ENCODE measurements around the gene FBLN1.
A peak's percentile ranks its signal among the peaks of the same experiment; 100 is the strongest.

FBLN1 gene

DNA sequence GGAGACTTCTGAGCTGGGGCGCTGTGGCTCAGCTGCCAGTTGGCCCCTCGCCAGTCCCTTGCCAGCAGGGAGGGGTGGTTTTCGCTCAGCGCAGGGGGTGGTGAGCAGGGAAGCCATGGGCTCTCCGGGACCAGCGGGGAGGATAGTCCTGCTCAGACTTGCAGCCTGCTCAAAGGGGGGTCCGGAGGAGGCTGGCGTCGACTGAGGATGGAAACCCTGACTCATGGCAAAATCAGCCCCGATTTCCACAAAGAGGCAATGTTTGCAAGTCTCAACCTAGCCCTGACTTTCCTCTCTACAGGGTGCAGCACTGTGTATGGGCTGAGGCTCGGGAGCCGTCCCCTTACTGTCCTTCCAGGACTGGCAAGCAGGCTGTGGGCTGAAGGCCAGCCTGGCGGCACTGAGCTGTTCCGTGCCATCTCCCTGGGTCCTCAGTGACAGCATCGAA lies 35.1 kb downstream of the FBLN1 start (continued):
- TF ChIP-seq, protein P1, sequence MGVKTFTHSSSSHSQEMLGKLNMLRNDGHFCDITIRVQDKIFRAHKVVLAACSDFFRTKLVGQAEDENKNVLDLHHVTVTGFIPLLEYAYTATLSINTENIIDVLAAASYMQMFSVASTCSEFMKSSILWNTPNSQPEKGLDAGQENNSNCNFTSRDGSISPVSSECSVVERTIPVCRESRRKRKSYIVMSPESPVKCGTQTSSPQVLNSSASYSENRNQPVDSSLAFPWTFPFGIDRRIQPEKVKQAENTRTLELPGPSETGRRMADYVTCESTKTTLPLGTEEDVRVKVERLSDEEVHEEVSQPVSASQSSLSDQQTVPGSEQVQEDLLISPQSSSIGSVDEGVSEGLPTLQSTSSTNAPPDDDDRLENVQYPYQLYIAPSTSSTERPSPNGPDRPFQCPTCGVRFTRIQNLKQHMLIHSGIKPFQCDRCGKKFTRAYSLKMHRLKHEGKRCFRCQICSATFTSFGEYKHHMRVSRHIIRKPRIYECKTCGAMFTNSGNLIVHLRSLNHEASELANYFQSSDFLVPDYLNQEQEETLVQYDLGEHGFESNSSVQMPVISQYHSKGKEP (tag by site-specific recombination; IDR thresholded peaks at IDR 0.05): peak; percentile 56; the same call in 1 of the 2 replicates
- no peak for TF ChIP-seq ZNF580 (tag by site-specific recombination; IDR thresholded peaks at IDR 0.05)
- TF ChIP-seq ZSCAN16 (tag by site-specific recombination; IDR thresholded peaks at IDR 0.05): no peak
- no peak; the same call in 1 of the 2 replicates for TF ChIP-seq BCL11A (tag by site-specific recombination; IDR thresholded peaks at IDR 0.05; ENCODE audit: low read depth)
- TF ChIP-seq ZNF366 (tag by site-specific recombination; conservative IDR thresholded peaks at IDR 0.05): no peak
- TF ChIP-seq ZNF423 (tag by site-specific recombination; IDR thresholded peaks at IDR 0.05): no peak; the same call in 1 of the 2 replicates
- no peak for TF ChIP-seq ZNF292 (tag by site-specific recombination; IDR thresholded peaks at IDR 0.05; ENCODE audit: borderline replicate concordance, low read depth)
- TF ChIP-seq ZNF404 (tag by site-specific recombination; IDR thresholded peaks at IDR 0.05): no peak
- TF ChIP-seq ZNF600 (tag by site-specific recombination; IDR thresholded peaks at IDR 0.05): no peak; the same call in none of the 2 replicates
- no peak; the same call in 1 of the 2 replicates for TF ChIP-seq ZNF121 (tag by site-specific recombination; IDR thresholded peaks at IDR 0.05)
- TF ChIP-seq KLF8 (tag by site-specific recombination; IDR thresholded peaks at IDR 0.05): no peak
- no peak for TF ChIP-seq ZNF624 (tag by site-specific recombination; IDR thresholded peaks at IDR 0.05)
- no peak for TF ChIP-seq ZNF530 (tag by site-specific recombination; IDR thresholded peaks at IDR 0.05; ENCODE audit: low read depth)
- TF ChIP-seq ZNF677 (tag by site-specific recombination; IDR thresholded peaks at IDR 0.05): no peak
- no peak for TF ChIP-seq ZNF280D (tag by site-specific recombination; IDR thresholded peaks at IDR 0.05)
- peak; percentile 99 for TF ChIP-seq GLIS1 (tag by site-specific recombination; IDR thresholded peaks at IDR 0.05)
- peak; percentile 70; the same call in 1 of the 2 replicates for TF ChIP-seq ZNF558 (tag by site-specific recombination; IDR thresholded peaks at IDR 0.05)
- TF ChIP-seq ZBTB21 (tag by site-specific recombination; IDR thresholded peaks at IDR 0.05): no peak
- TF ChIP-seq ZNF26 (tag by site-specific recombination; IDR thresholded peaks at IDR 0.05): no peak
- TF ChIP-seq YY1 (tag by site-specific recombination; IDR thresholded peaks at IDR 0.05): no peak
- TF ChIP-seq ZNF416 (tag by site-specific recombination; IDR thresholded peaks at IDR 0.05): no peak
- TF ChIP-seq ZFP69B (tag by site-specific recombination; IDR thresholded peaks at IDR 0.05): peak; percentile 70; the same call in 1 of the 2 replicates
- TF ChIP-seq EGR2 (tag by site-specific recombination; IDR thresholded peaks at IDR 0.05; ENCODE audit: low read depth): no peak

Data from HEK293 (cell line).